ENCODE results near the gene TMEM40. TPM values are rescaled to one million over a fixed set of nuclear protein-coding genes. Genes with fewer than 3 reads are reported as not detected.
A peak's percentile ranks its signal among the peaks of the same experiment; 100 is the strongest.
"Not testable (repeated sequence)": the region's sequence is repeated elsewhere in the genome, so short reads cannot be mapped to it uniquely, and the experiment has no call there.

The TMEM40 gene
- total RNA-seq, 4 donors from 2014 or later = 47.7 to 82.2 (median 63.8) TPM

DNA sequence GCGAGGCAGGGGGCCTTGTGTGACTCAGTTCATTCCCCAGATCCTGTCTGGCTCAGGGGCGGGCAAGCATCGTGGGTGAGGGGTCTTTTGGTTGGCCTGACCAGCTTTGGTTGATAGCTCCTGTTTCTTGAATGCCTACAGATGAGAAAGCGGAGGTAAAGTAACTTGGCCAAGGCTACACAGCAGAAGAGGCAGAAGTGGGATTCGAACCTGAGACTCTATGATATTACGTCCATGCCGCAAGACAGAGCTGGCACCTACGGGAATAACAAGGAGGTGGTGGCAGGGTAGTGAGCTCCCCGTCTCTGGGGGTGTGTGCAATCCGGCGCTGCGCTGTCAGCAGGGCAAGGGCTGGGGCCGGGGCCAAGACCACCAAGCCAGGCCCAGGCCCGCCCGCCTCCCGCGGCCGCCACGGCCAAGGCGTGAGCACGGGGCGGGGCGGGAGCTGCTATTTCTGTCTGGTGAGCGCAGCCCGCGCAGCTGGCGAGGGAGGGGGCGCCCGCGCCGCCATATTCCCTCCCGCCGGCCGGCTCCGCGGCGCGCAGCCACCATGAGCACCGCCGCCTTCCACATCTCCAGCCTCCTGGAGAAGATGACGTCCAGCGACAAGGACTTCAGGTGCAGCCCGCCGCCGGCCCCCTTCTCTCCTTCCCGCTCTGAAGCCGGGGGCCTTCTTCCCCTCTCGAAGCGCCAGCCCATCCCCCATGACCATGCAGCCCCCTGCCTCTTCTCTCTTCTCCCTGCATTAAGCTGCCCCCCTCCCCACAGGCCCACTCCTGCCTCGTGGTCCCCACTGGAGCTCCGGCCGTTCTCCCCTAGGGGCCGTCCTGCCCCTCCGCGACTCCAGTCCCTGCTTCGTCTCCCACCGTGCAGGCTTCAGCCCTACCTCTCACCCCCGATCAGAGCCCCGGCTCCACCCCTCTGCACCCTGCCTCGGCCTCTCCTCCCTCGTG lies 37.4 kb upstream of the TMEM40 start, which contains the start of gene CAND2:
Gene CAND2, plus strand, starts transcription at position 510 of the 953 bp plus-strand sequence. Its CDS starts 41 bp downstream, at position 551.
- WGBS = 17% methylated on average over 27 of the region's 61 CpGs
- H3K27me3 ChIP-seq = no peaks in the 10 kb centered on the region
- DNase-seq (ENCODE audit: low spot score in 2 of 2) = peak in 1 of 2 donors; percentile 71
- H3K4me1 ChIP-seq = peaks cover 7% of the 10 kb centered on the region
- H3K9me3 ChIP-seq = no peaks in the 10 kb centered on the region
- no peaks in the 10 kb centered on the region for H3K36me3 ChIP-seq
- H3K27ac ChIP-seq = peak within 1 kb of the TSS; percentile 44
- TF ChIP-seq EP300 (IDR thresholded peaks at IDR 0.05) (no peak), POLR2AphosphoS5 (IDR thresholded peaks at IDR 0.05) (no peak), POLR2A (IDR thresholded peaks at IDR 0.05) (no peak)
- TF ChIP-seq, protein P1, sequence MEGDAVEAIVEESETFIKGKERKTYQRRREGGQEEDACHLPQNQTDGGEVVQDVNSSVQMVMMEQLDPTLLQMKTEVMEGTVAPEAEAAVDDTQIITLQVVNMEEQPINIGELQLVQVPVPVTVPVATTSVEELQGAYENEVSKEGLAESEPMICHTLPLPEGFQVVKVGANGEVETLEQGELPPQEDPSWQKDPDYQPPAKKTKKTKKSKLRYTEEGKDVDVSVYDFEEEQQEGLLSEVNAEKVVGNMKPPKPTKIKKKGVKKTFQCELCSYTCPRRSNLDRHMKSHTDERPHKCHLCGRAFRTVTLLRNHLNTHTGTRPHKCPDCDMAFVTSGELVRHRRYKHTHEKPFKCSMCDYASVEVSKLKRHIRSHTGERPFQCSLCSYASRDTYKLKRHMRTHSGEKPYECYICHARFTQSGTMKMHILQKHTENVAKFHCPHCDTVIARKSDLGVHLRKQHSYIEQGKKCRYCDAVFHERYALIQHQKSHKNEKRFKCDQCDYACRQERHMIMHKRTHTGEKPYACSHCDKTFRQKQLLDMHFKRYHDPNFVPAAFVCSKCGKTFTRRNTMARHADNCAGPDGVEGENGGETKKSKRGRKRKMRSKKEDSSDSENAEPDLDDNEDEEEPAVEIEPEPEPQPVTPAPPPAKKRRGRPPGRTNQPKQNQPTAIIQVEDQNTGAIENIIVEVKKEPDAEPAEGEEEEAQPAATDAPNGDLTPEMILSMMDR (IDR thresholded peaks at IDR 0.05) = no peak
- H3K4me3 ChIP-seq = peak within 1 kb of the TSS; percentile 59

DNA sequence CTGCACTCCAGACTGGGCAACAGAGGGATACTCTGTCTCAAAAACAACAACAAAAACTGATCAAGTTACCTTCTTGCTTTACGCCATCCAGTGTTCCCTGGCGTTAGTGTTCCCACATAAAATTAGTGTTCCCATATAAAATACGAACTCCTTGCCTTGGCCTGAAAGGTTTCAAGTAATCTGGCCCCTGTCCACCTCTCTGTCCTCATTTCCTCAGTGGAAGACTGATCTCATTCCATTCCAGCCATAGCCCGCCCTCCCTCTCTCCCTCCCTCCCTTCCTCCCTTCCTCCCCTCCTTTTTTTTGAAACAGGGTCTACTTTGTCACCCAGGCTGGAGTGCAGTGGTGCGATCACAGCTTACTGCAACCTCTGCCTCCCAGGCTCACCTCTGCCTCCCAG lies 34.6 kb upstream of the TMEM40 start:
- DNase-seq (ENCODE audit: low spot score in 2 of 2) = no peak
- Histone ChIP-seq H3K36me3 (no peaks in the 10 kb centered on the region), H3K4me1 (peaks cover 7% of the 10 kb centered on the region), H3K27me3 (no peaks in the 10 kb centered on the region), H3K27ac (no peak overlapping the region), H3K9me3 (no peaks in the 10 kb centered on the region), H3K4me3 (no peak overlapping the region)
- 88% methylated on average over 5 of the region's 5 CpGs for WGBS
- TF ChIP-seq, protein P1 (IDR thresholded peaks at IDR 0.05) = no peak
- TF ChIP-seq EP300 (IDR thresholded peaks at IDR 0.05) (no peak), POLR2AphosphoS5 (IDR thresholded peaks at IDR 0.05) (no peak), POLR2A (IDR thresholded peaks at IDR 0.05) (no peak)

DNA sequence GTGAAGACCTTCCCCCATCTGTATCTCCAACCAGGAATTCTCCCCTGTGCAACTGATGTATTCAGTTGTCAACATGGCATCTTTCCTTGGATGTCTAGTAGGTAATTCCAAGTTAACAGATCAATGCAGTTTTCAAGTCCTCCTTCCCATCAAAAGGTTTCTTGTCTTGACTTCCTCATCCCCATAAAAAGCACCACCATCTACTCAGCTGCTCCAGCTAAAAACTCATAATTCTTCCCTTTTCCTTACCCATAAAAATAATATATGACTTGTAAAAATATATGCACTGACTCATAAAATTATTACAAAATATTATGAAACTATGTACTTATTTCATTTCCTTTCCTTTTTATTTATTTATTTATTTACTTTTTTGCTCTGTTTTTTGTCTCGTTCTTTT lies 32.4 kb upstream of the TMEM40 start:
- no peak overlapping the region for H3K27ac ChIP-seq
- H3K27me3 ChIP-seq = no peaks in the 10 kb centered on the region
- no peak overlapping the region for H3K4me3 ChIP-seq
- peaks cover 6% of the 10 kb centered on the region for H3K4me1 ChIP-seq
- no peaks in the 10 kb centered on the region for H3K36me3 ChIP-seq
- no peak for DNase-seq (ENCODE audit: low spot score in 2 of 2)
- no peaks in the 10 kb centered on the region for H3K9me3 ChIP-seq
- 73% methylated on average over 1 of the region's 1 CpG for WGBS
- TF ChIP-seq POLR2A (IDR thresholded peaks at IDR 0.05) (no peak), EP300 (IDR thresholded peaks at IDR 0.05) (no peak), POLR2AphosphoS5 (IDR thresholded peaks at IDR 0.05) (no peak)
- TF ChIP-seq, protein P1 (IDR thresholded peaks at IDR 0.05) = no peak

DNA sequence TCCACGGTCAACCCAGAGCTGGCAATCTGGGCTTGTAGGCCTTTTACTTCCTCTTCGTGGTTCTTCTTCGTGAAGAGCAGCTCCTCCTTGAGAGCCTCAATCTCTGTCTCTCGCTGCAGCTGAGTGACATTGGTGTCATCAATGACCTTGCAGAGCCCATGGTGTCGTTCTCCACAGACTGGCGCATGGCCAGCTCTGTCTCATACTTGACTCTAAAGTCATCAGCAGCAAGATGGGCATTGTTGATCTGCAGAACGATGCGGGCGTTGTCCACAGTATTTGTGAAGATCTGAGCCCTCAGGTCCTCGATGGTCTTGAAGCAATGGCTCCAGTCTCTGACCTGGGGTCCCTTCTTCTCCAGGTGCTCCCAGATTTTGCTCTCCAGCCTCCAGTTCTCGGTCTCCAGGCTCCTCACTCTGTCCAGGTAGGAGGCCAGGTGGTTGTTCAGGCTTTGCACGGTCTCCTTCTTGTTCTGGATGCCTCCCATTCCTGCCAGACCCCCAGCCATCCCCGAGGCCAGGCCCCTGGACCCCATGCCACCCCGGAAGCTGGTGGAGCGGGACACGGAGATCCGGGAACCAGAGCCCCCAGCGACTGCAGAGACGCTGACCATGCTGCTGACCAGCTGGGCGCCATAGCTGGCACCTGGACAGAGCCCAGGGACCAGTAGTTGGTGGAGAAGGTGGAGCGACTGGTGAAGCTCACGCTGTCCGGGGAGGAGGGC lies 29.1 kb upstream of the TMEM40 start:
- 90% methylated on average over 22 of the region's 23 CpGs for WGBS
- H3K4me1 ChIP-seq = not testable (repeated sequence)

DNA sequence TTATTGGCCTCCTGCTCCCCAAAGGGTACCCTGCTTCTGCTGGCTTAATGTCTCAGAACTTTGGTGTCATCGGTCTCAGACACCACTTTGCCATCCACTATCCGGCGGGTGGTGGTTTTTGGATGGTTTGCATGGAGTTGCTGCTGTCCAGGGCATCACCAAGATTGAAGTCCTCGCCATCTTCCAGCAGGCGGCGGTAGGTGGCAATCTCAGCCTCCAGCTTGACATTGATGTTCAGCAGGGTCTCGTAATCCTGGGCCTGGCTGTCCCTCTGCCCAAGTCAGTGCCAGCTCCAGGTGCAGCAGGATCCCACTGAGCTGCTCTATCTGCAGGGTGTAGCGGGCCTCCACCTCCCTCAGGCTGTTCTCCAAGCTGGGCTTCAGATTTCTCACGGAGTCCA lies 28.3 kb upstream of the TMEM40 start:
- not testable (repeated sequence) for H3K27ac ChIP-seq; DNase-seq (ENCODE audit: low spot score in 2 of 2); H3K4me1 ChIP-seq; H3K9me3 ChIP-seq; H3K36me3 ChIP-seq; H3K27me3 ChIP-seq; H3K4me3 ChIP-seq
- TF ChIP-seq, protein P1 (IDR thresholded peaks at IDR 0.05) = peak in 1 of 2 donors; percentile 51
- WGBS = 70% methylated on average over 7 of the region's 9 CpGs

More for the DNA sequence above, 29.1 kb upstream of the TMEM40 start:
- H3K27ac ChIP-seq; H3K9me3 ChIP-seq; H3K36me3 ChIP-seq; H3K27me3 ChIP-seq; DNase-seq (ENCODE audit: low spot score in 2 of 2); H3K4me3 ChIP-seq: not testable (repeated sequence)

Data from suprapubic skin (tissue), 4 donors.